Caco-2 (cell line): ENCODE data around the gene RIOK1. TPM values are rescaled to one million over a fixed set of nuclear protein-coding genes. Genes with fewer than 3 reads are reported as not detected.

ENCODE experiments used
- Bru-seq: library from RNA; stranded (reverse); fragments of 400-500 nt; gene quantifications from one replicate; lab custom pipeline; 2021; lab: Mats Ljungman, UMichigan
- BruChase-seq, 2 experiments: library from RNA; stranded (reverse); fragments of 400-500 nt; gene quantifications; one replicate each; lab custom pipeline; 2021; lab: Mats Ljungman, UMichigan
- BruUV-seq: library from RNA; stranded (reverse); fragments of 400-500 nt; replicated peaks from 2 replicates; lab custom pipeline; 2021; lab: Mats Ljungman, UMichigan
- CTCF ChIA-PET: fragments of 300-600 bp; sonication (Branson Sonifier 250); formaldehyde crosslinking; loops from one replicate; lab custom pipeline; 2022; ENCODE audit warnings: antibody characterized with exemption; lab: Charles Lee
- POLR2A ChIA-PET: fragments of 300-600 bp; sonication (Branson Sonifier 250); formaldehyde crosslinking; loops from one replicate; lab custom pipeline; 2022; ENCODE audit warnings: antibody characterized with exemption; lab: Charles Lee
- DNase-seq, 2 experiments: peaks; one replicate each; pipeline versions ENCODE4 v3.0.0 to v3.0.0-alpha.2; 2020 to 2022
- H3K27me3 ChIP-seq: replicated peaks from 2 replicates; pipeline ENCODE4 v1.6.0; 2011; ENCODE audit warnings: low read length; ENCODE audit not compliant: control insufficient read depth, insufficient read depth
- H3K36me3 ChIP-seq: 2 replicates; pipeline ENCODE4 v1.5.1; 2011; ENCODE audit warnings: low read length; ENCODE audit not compliant: control insufficient read depth, insufficient read depth
- H3K4me1 ChIP-seq: fragments of 250-450 bp; sonication (Bioruptor Pico); 2 replicates; pipeline ENCODE4 v1.5.1; 2020; ENCODE audit warnings: mild to moderate bottlenecking
- H3K4me3 ChIP-seq: 2 replicates; pipeline ENCODE4 v1.5.1; 2011; ENCODE audit warnings: low read depth, mild to moderate bottlenecking, control low read depth, low read length
- H3K9me3 ChIP-seq: fragments of 250-450 bp; sonication (Bioruptor Pico); 2 replicates; pipeline ENCODE4 v1.5.1; 2020; ENCODE audit warnings: mild to moderate bottlenecking, moderate library complexity
- H3K27ac Mint-ChIP-seq: one replicate; pipeline ENCODE4 v1.8.0; 2022; ENCODE audit warnings: mixed read lengths; ENCODE audit not compliant: unreplicated experiment
- H3K27me3 Mint-ChIP-seq: one replicate; pipeline ENCODE4 v1.8.0; 2022; ENCODE audit warnings: mixed read lengths; ENCODE audit not compliant: insufficient read depth, unreplicated experiment
- H3K36me3 Mint-ChIP-seq: one replicate; pipeline ENCODE4 v1.8.0; 2022; ENCODE audit warnings: mild to moderate bottlenecking, mixed read lengths; ENCODE audit not compliant: insufficient read depth, unreplicated experiment
- H3K4me1 Mint-ChIP-seq: one replicate; pipeline ENCODE4 v1.8.0; 2022; ENCODE audit warnings: low read depth, mixed read lengths; ENCODE audit not compliant: unreplicated experiment
- H3K4me3 Mint-ChIP-seq: one replicate; pipeline ENCODE4 v1.8.0; 2022; ENCODE audit warnings: mild to moderate bottlenecking, moderate library complexity, mixed read lengths; ENCODE audit not compliant: unreplicated experiment
- H3K9me3 Mint-ChIP-seq: one replicate; pipeline ENCODE4 v1.8.0; 2022; ENCODE audit warnings: mixed read lengths; ENCODE audit not compliant: unreplicated experiment
- intact Hi-C: fragments of 100-400 bp; cut with micrococcal nuclease; formaldehyde crosslinking; loops from one replicate; pipeline ENCODE4 v1.10.0; 2022; ENCODE audit not compliant: unreplicated experiment
- long read RNA-seq: library from polyadenylated mRNA; stranded (forward); transcript quantifications from one replicate; pipeline ENCODE4 v2.0.0, GENCODE V29; 2022
- total RNA-seq: library from RNA; stranded (reverse); gene quantifications from 2 replicates; pipeline ENCODE4 v1.2.3, GENCODE V29; 2022
- TF ChIP-seq, protein P1 (sequence below), 2 experiments: fragments of 200-600 bp in 1 of 2; IDR thresholded peaks; 1 replicate in 1 of 2; 2 replicates in 1 of 2; pipeline versions ENCODE4 v1.5.1 to v1.8.0; 2011 to 2022; ENCODE audit warnings: antibody characterized with exemption in 1 of 2, control low read depth in 1 of 2, inconsistent platforms in 1 of 2, low read depth in 1 of 2, low read length in 1 of 2, mild to moderate bottlenecking in 1 of 2, moderate library complexity in 1 of 2; ENCODE audit not compliant: insufficient read depth in 1 of 2, severe bottlenecking in 1 of 2, unreplicated experiment in 1 of 2

Gene RIOK1
- total RNA-seq (34.2 and 36.1 TPM in 2 replicates), Bru-seq, nascent RNA (percentile 84 among the genes with signal in this experiment), BruChase-seq, experiment 1, labeled RNA remaining after a 2-hour chase (percentile 87 among the genes with signal in this experiment), BruChase-seq, experiment 2, labeled RNA remaining after a 6-hour chase (percentile 85 among the genes with signal in this experiment)
- long read RNA-seq, transcript RIOK1-202 (17 exons, 2,810 nt): major isoform, 87 of 115 reads
- long read RNA-seq, partial matches to known transcripts: 5 of 115 reads
- long read RNA-seq, other reads (novel, unspliced or antisense): 23 of 115 reads

DNA sequence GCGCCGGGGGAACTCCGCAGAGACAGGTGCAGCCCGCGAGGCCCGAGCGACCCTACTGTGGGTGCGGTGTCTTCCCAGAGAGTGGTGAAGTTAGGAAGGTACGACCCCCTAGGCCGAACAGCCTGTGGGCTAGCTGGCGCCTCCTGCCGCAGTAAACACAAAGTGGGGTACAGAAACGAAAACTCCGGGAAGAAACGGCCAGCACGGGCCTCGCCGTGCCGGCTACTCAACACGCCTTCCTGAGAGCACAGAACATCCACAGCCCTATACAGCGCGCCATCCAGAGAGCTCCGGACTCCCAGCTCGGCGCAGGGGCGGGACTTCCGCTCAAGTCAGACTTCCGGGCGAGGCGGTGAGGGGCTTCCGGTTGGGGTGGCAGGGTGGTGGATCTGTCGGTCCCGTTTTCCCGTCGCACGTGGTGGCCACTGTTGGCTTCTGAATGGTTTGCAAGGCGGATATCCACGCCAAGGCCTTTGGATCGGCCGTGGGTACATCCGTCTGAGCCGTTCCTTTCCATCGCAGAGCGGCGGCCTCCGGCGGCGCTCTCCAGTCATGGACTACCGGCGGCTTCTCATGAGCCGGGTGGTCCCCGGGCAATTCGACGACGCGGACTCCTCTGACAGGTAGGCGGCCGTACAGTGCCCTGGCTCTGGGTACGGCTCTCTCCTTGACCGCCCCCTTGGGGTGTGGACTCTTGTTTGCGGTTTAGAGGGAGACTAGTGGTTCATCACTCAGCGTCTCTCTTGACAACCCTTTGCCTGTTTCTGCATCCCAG, at the start of gene RIOK1, which contains the start of gene CAGE1:
Gene RIOK1 (plus strand): TSS at position 358 of the 775 bp plus-strand sequence. CDS start 195 bp downstream, at position 553.
Gene CAGE1 (minus strand): TSS at position 292 of the 775 bp plus-strand sequence. CDS start 2,569 bp downstream, outside the sequence.
- CTCF ChIA-PET: interaction anchor here (0.6 to 1.0 kb wide), 7 partner anchors 14 to 225 kb away, joined by 3 to 8 read pairs (median 4); partner anchors contain the start of gene DSP
- no peaks in the 10 kb centered on the region for H3K36me3 ChIP-seq
- Mint-ChIP-seq H3K27ac (peak within 1 kb of the TSS; percentile 99), H3K27me3 (no peaks in the 10 kb centered on the region), H3K36me3 (peaks cover 43% of the 10 kb centered on the region), H3K9me3 (no peaks in the 10 kb centered on the region), H3K4me3 (peak within 1 kb of the TSS; percentile 77), H3K4me1 (peaks cover 34% of the 10 kb centered on the region)
- no peaks in the 10 kb centered on the region for H3K9me3 ChIP-seq
- intact Hi-C loops: loop anchor here (1.0 to 2.0 kb wide), 3 partner anchors 43 to 226 kb away; partner anchors contain the start of gene SSR1
- DNase-seq: peak; percentile 95
- POLR2A ChIA-PET: interaction anchor here (0.5 to 1.5 kb wide), 12 partner anchors 23 to 208 kb away, joined by 3 to 11 read pairs (median 4); partner anchors contain the start of genes DSP, SNRNP48 and SSR1
- H3K4me1 ChIP-seq: peaks cover 17% of the 10 kb centered on the region
- BruUV-seq: TSS peak; percentile 52
- H3K27me3 ChIP-seq: no peaks in the 10 kb centered on the region
- peak within 1 kb of the TSS; percentile 59 for H3K4me3 ChIP-seq
- TF ChIP-seq, protein P1, sequence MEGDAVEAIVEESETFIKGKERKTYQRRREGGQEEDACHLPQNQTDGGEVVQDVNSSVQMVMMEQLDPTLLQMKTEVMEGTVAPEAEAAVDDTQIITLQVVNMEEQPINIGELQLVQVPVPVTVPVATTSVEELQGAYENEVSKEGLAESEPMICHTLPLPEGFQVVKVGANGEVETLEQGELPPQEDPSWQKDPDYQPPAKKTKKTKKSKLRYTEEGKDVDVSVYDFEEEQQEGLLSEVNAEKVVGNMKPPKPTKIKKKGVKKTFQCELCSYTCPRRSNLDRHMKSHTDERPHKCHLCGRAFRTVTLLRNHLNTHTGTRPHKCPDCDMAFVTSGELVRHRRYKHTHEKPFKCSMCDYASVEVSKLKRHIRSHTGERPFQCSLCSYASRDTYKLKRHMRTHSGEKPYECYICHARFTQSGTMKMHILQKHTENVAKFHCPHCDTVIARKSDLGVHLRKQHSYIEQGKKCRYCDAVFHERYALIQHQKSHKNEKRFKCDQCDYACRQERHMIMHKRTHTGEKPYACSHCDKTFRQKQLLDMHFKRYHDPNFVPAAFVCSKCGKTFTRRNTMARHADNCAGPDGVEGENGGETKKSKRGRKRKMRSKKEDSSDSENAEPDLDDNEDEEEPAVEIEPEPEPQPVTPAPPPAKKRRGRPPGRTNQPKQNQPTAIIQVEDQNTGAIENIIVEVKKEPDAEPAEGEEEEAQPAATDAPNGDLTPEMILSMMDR (IDR thresholded peaks at IDR 0.05; ENCODE audit: insufficient read depth in 1 of 2, low read depth in 1 of 2, low read length in 1 of 2, severe bottlenecking in 1 of 2, unreplicated experiment in 1 of 2): peak in 1 of 2 experiments; percentile 27

DNA sequence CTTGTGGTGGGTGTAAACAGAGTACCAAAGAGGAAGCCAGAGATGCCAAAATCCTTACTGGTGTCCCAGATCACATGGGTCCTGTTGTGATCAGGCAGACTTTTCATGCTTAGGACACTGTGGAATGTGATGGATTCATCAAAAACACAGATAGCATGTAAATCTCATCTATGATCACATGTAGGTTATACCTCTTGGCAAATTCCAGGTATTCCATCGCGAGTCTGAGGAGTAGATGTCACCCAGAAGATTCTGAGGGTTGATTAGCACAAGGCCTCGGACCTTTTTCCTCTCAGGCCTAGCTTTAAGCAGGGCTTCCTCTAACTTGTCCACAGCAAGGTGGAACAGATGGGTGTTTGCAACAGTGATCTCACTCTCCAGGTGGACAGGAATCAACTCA, 48.3 kb upstream of the RIOK1 start:
- Mint-ChIP-seq H3K27ac (no peak overlapping the region), H3K9me3 (no peaks in the 10 kb centered on the region), H3K36me3 (peaks cover 6% of the 10 kb centered on the region), H3K4me3 (no peak overlapping the region), H3K27me3 (no peaks in the 10 kb centered on the region), H3K4me1 (no peaks in the 10 kb centered on the region)
- DNase-seq: no peak
- Histone ChIP-seq H3K4me1 (no peaks in the 10 kb centered on the region), H3K27me3 (no peaks in the 10 kb centered on the region), H3K4me3 (no peak overlapping the region), H3K9me3 (no peaks in the 10 kb centered on the region), H3K36me3 (no peaks in the 10 kb centered on the region; the same call in 1 of the 2 replicates)
- CTCF ChIA-PET: no interaction called here
- intact Hi-C loops: no loop called here
- no TSS peak for BruUV-seq
- POLR2A ChIA-PET: no interaction called here
- TF ChIP-seq, protein P1 (IDR thresholded peaks at IDR 0.05; ENCODE audit: insufficient read depth in 1 of 2, low read depth in 1 of 2, low read length in 1 of 2, severe bottlenecking in 1 of 2, unreplicated experiment in 1 of 2): no peak
